BJ (cell line): ENCODE measurements around the gene LARP6. TPM values are rescaled to one million over a fixed set of nuclear protein-coding genes. Genes with fewer than 3 reads are reported as not detected.
A peak's percentile ranks its signal among the peaks of the same experiment; 100 is the strongest.

Experiments used
- CTCF ChIA-PET: fragments of 350-600 bp; formaldehyde crosslinking; extraction: SDS; loops from one replicate; lab custom pipeline; 2021; ENCODE audit warnings: antibody characterized with exemption, inconsistent platforms; lab: Yijun Ruan, JAX
- POLR2A ChIA-PET: fragments of 300-600 bp; sonication (Branson Sonifier 250); formaldehyde crosslinking; extraction: SDS; loops from one replicate; lab custom pipeline; 2021; ENCODE audit warnings: antibody characterized with exemption; lab: Charles Lee
- DNase-seq: peaks from one replicate; pipeline ENCODE4 v3.0.0-alpha.2; 2011; ENCODE audit warnings: low read depth
- H3K27me3 ChIP-seq: 2 replicates; pipeline ENCODE4 v1.6.0; 2011; ENCODE audit warnings: low read length; ENCODE audit not compliant: control insufficient read depth, insufficient read depth
- H3K36me3 ChIP-seq: 2 replicates; pipeline ENCODE4 v1.5.1; 2011; ENCODE audit warnings: low read length; ENCODE audit not compliant: control insufficient read depth, insufficient read depth
- H3K4me3 ChIP-seq: 2 replicates; pipeline ENCODE4 v1.5.1; 2011; ENCODE audit warnings: low read depth, mild to moderate bottlenecking, control low read depth, low read length
- CTCF ChIP-seq: IDR thresholded peaks from 2 replicates; pipeline ENCODE4 v1.5.1; 2011; ENCODE audit warnings: low read depth, mild to moderate bottlenecking, control low read depth, inconsistent platforms, low read length, moderate library complexity; ENCODE audit not compliant: insufficient read depth
- polyA plus RNA-seq: library from polyadenylated mRNA; depleted of rRNA; stranded (reverse); fragments of >200 nt; gene quantifications from 2 replicates; pipeline ENCODE4 v1.2.3, GENCODE V29; 2011

The LARP6 gene
- polyA plus RNA-seq, 1 experiment: 108 TPM

GRCh38 chr15:70788114-70789049 lies 65.6 kb downstream of the LARP6 start:
- Histone ChIP-seq H3K4me3 (no peak overlapping the region), H3K36me3 (no peaks in the 10 kb centered on the region), H3K27me3 (no peaks in the 10 kb centered on the region; the same call in 1 of the 2 replicates)
- no peak for TF ChIP-seq CTCF
- peak; percentile 74 for DNase-seq
- POLR2A ChIA-PET: interaction anchor here (0.5 kb wide), 1 partner anchor 726 kb away, joined by 3 read pairs; no protein-coding TSS in a partner anchor
- CTCF ChIA-PET: interaction anchor here (0.7 to 1.4 kb wide), 4 partner anchors 9 to 105 kb away, joined by 3 to 4 read pairs (median 4); no protein-coding TSS in a partner anchor

- no peaks in the 10 kb centered on the region; the same call in 1 of the 2 replicates for H3K27me3 ChIP-seq
- no peak for DNase-seq
- no peak for TF ChIP-seq CTCF
- no peak overlapping the region for H3K4me3 ChIP-seq
- no peaks in the 10 kb centered on the region for H3K36me3 ChIP-seq
- CTCF ChIA-PET: interaction anchor here (1.0 kb wide), 1 partner anchor 10 kb away, joined by 4 read pairs; no protein-coding TSS in a partner anchor
- POLR2A ChIA-PET: no interaction called here
Measured at GRCh38 chr15:70786996-70787395, 67.0 kb downstream of the LARP6 start.

- no peaks in the 10 kb centered on the region; the same call in 1 of the 2 replicates for H3K27me3 ChIP-seq
- no peak for DNase-seq
- ChIA-PET POLR2A (no interaction called here), CTCF (no interaction called here)
- H3K4me3 ChIP-seq: no peak overlapping the region
- no peaks in the 10 kb centered on the region for H3K36me3 ChIP-seq
- no peak for TF ChIP-seq CTCF
Measured at GRCh38 chr15:70783610-70784022, 70.3 kb downstream of the LARP6 start.

- H3K36me3 ChIP-seq: no peaks in the 10 kb centered on the region
- no peaks in the 10 kb centered on the region; the same call in 1 of the 2 replicates for H3K27me3 ChIP-seq
- CTCF ChIA-PET: no interaction called here
- POLR2A ChIA-PET: no interaction called here
- DNase-seq: no peak
- no peak for TF ChIP-seq CTCF
- H3K4me3 ChIP-seq: no peak overlapping the region
Measured at GRCh38 chr15:70783041-70783440, 70.9 kb downstream of the LARP6 start.

- no peak for DNase-seq
- ChIA-PET POLR2A (no interaction called here), CTCF (interaction anchor here (1.0 kb wide), 1 partner anchor 31 kb away, joined by 5 read pairs; no protein-coding TSS in a partner anchor)
- Histone ChIP-seq H3K27me3 (no peaks in the 10 kb centered on the region; the same call in 1 of the 2 replicates), H3K4me3 (no peak overlapping the region), H3K36me3 (no peaks in the 10 kb centered on the region)
- no peak for TF ChIP-seq CTCF
Measured at GRCh38 chr15:70781236-70781635, 72.7 kb downstream of the LARP6 start.
